OCI-LY7 (cell line): ENCODE data around the gene NCOA5. TPM values are rescaled to one million over a fixed set of nuclear protein-coding genes. Genes with fewer than 3 reads are reported as not detected.

Experiments
- BruUV-seq: library from RNA; stranded (reverse); fragments of 400-500 nt; replicated peaks from 2 replicates; lab custom pipeline; 2021; lab: Mats Ljungman, UMichigan
- CTCF ChIA-PET: fragments of 300-600 bp; sonication (Branson Sonifier 250); formaldehyde crosslinking; loops from one replicate; lab custom pipeline; 2022; ENCODE audit warnings: antibody characterized with exemption; ENCODE audit not compliant: unreplicated experiment; lab: Charles Lee
- POLR2A ChIA-PET: fragments of 300-600 bp; sonication (Branson Sonifier 250); formaldehyde crosslinking; loops from one replicate; lab custom pipeline; 2022; ENCODE audit warnings: antibody characterized with exemption; lab: Charles Lee
- DNase-seq: peaks from one replicate; pipeline ENCODE4 v3.0.0-alpha.2; 2015; ENCODE audit warnings: low spot score
- H2AFZ ChIP-seq: fragments of 200-600 bp; sonication (generic), shearing (Covaris generic); 2 replicates; pipeline ENCODE4 v1.6.1; 2014; ENCODE audit warnings: mild to moderate bottlenecking, antibody characterized with exemption, low read length, moderate library complexity
- H3K27ac ChIP-seq: fragments of 200-600 bp; sonication (generic); 2 replicates; pipeline ENCODE4 v1.5.1; 2014; ENCODE audit warnings: mixed run types, low read depth, mild to moderate bottlenecking, moderate library complexity, low read length, inconsistent platforms; ENCODE audit not compliant: poor library complexity, severe bottlenecking
- H3K36me3 ChIP-seq: fragments of 200-600 bp; sonication (generic); 2 replicates; pipeline ENCODE4 v1.6.1; 2014; ENCODE audit warnings: mild to moderate bottlenecking, antibody characterized with exemption, low read length, moderate library complexity, mixed read lengths; ENCODE audit not compliant: insufficient read depth
- H3K4me1 ChIP-seq: fragments of 200-600 bp; sonication (generic); 2 replicates; pipeline ENCODE4 v1.5.1; 2014; ENCODE audit warnings: mild to moderate bottlenecking, low read length; ENCODE audit not compliant: insufficient read depth, poor library complexity, severe bottlenecking
- H3K4me2 ChIP-seq: fragments of 200-600 bp; sonication (generic); 2 replicates; pipeline ENCODE4 v1.6.1; 2014; ENCODE audit warnings: mild to moderate bottlenecking, low read length
- H3K4me3 ChIP-seq: fragments of 200-600 bp; sonication (generic); 2 replicates; pipeline ENCODE4 v1.5.1; 2014; ENCODE audit warnings: mild to moderate bottlenecking, low read depth, low read length; ENCODE audit not compliant: poor library complexity, severe bottlenecking
- H3K79me2 ChIP-seq: fragments of 200-600 bp; sonication (generic); 2 replicates; pipeline ENCODE4 v1.6.1; 2016; ENCODE audit warnings: low read depth, mild to moderate bottlenecking, low read length, moderate library complexity, mixed read lengths; ENCODE audit not compliant: insufficient read depth
- H3K9me2 ChIP-seq: fragments of 200-600 bp; sonication (generic); 2 replicates; pipeline ENCODE4 v1.6.1; 2016; ENCODE audit warnings: mild to moderate bottlenecking, low read length, mixed read lengths; ENCODE audit not compliant: insufficient read depth
- H3K9me3 ChIP-seq: fragments of 200-600 bp; sonication (generic); 2 replicates; pipeline ENCODE4 v1.6.1; 2014; ENCODE audit warnings: mild to moderate bottlenecking, mixed run types, low read length, mixed read lengths
- H4K20me1 ChIP-seq: fragments of 200-600 bp; sonication (generic); 2 replicates; pipeline ENCODE4 v1.6.1; 2014; ENCODE audit warnings: mild to moderate bottlenecking, antibody characterized with exemption, low read length, moderate library complexity, mixed read lengths; ENCODE audit not compliant: insufficient read depth
- EZH2phosphoT487 ChIP-seq: fragments of 200-600 bp; sonication (generic); IDR thresholded peaks from 2 replicates; pipeline ENCODE4 v1.6.1; 2018; ENCODE audit warnings: low read depth, borderline replicate concordance, mild to moderate bottlenecking, mixed run types, antibody characterized with exemption, low read length, moderate library complexity, mixed read lengths
- intact Hi-C: fragments of 100-400 bp; cut with micrococcal nuclease; formaldehyde crosslinking; loops from one replicate; pipeline ENCODE4 v1.10.0; 2022; ENCODE audit not compliant: unreplicated experiment
- total RNA-seq, 2 experiments: library from RNA; depleted of rRNA in 1 of 2; stranded (reverse); fragments of >200 nt in 1 of 2; shearing (Covaris generic) in 1 of 2; gene quantifications; 2 replicates each; pipeline ENCODE4 v1.2.3, GENCODE V29; 2014 to 2022
- TF ChIP-seq, protein P1 (sequence below): fragments of 200-600 bp; sonication (generic); conservative IDR thresholded peaks from 2 replicates; pipeline ENCODE4 v1.5.1; 2014; ENCODE audit warnings: mild to moderate bottlenecking, antibody characterized with exemption, low read length, moderate library complexity, mixed read lengths

NCOA5 gene
- total RNA-seq, 2 experiments from 2014 or later = 23.4 to 33.7 TPM

DNA sequence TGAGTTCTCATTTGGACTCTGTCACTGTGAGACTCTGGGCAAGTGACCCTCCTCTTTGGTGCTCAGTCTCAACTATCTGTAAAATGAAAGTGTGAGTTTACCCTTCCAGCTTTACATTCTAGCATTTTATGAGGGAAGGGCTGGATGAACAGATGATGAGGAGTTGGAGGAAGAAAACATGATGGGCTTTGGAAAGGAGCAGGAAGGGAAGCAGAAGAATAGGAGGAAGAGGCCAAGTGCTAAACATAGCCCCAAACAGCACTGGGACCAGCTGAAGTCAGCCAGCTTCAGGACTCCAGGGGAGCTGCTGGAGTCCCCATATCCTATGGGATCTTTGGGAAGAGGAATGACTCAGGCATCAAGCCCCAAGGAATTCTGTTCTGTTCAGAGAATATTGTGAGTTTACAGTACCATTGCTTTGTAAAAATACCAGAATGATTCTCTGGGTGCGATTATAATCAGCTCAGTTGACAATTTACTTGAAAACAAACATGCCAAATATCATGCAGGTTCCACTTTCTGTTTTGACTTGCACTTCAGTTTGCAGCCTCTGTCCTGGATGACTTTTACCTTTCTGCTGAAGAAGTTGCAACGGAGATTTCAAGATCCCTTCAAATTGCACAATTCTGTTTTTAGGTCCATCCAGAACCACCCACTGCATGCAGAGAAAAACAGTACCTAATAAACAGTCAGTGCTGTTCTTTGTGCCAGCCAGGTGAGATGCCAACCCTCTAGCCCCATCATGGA, 31.6 kb upstream of the NCOA5 start:
- ChIA-PET POLR2A (interaction anchor here (1.1 kb wide), 1 partner anchor 151 kb away, joined by 3 read pairs; no protein-coding TSS in a partner anchor), CTCF (no interaction called here)
- TF ChIP-seq, protein P1, sequence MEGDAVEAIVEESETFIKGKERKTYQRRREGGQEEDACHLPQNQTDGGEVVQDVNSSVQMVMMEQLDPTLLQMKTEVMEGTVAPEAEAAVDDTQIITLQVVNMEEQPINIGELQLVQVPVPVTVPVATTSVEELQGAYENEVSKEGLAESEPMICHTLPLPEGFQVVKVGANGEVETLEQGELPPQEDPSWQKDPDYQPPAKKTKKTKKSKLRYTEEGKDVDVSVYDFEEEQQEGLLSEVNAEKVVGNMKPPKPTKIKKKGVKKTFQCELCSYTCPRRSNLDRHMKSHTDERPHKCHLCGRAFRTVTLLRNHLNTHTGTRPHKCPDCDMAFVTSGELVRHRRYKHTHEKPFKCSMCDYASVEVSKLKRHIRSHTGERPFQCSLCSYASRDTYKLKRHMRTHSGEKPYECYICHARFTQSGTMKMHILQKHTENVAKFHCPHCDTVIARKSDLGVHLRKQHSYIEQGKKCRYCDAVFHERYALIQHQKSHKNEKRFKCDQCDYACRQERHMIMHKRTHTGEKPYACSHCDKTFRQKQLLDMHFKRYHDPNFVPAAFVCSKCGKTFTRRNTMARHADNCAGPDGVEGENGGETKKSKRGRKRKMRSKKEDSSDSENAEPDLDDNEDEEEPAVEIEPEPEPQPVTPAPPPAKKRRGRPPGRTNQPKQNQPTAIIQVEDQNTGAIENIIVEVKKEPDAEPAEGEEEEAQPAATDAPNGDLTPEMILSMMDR = no peak
- no peak for TF ChIP-seq EZH2phosphoT487
- Histone ChIP-seq H3K36me3 (peaks cover 53% of the 10 kb centered on the region), H3K4me3 (peak overlapping the region; percentile 81), H3K27ac (peak overlapping the region; percentile 90), H3K4me2 (peak overlapping the region; percentile 91), H2AFZ (no peak overlapping the region), H3K9me3 (no peaks in the 10 kb centered on the region), H4K20me1 (peaks cover 12% of the 10 kb centered on the region; the same call in 1 of the 2 replicates), H3K4me1 (peaks cover 29% of the 10 kb centered on the region), H3K79me2 (peaks cover 33% of the 10 kb centered on the region), H3K9me2 (no peaks in the 10 kb centered on the region)
- intact Hi-C loops = no loop called here
- no TSS peak for BruUV-seq
- DNase-seq = no peak

DNA sequence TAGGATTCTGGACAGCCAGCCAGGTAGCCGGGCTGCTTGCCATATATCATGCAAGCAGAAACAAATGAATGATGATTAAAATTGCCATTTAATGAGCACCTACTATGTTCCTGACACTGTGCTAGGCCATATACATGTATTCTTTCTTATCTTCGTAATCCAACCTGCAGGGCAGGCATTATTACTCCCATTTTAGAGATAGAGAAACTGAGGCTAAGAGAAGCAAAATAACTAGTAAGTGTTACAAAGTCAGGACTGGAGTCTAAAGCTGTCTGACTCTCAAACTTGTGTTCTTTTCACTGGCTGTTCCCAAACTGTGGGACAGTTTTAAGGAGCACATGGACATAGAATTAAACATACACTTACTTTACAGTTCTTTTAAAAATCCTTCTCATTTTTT, 30.4 kb upstream of the NCOA5 start:
- Histone ChIP-seq H3K36me3 (peaks cover 42% of the 10 kb centered on the region), H4K20me1 (peaks cover 12% of the 10 kb centered on the region; the same call in 1 of the 2 replicates), H3K4me3 (peak overlapping the region; percentile 81), H2AFZ (no peak overlapping the region), H3K4me2 (peak overlapping the region; percentile 91), H3K27ac (peak overlapping the region; percentile 90), H3K79me2 (peaks cover 33% of the 10 kb centered on the region), H3K9me2 (no peaks in the 10 kb centered on the region), H3K4me1 (peaks cover 29% of the 10 kb centered on the region), H3K9me3 (no peaks in the 10 kb centered on the region)
- ChIA-PET CTCF (interaction anchor here (0.8 kb wide), 1 partner anchor 243 kb away, joined by 3 read pairs; no protein-coding TSS in a partner anchor), POLR2A (interaction anchor here (0.5 to 1.5 kb wide), 4 partner anchors 18 to 150 kb away, joined by 3 read pairs; no protein-coding TSS in a partner anchor)
- intact Hi-C loops = no loop called here
- no peak for DNase-seq
- no TSS peak for BruUV-seq
- no peak for TF ChIP-seq EZH2phosphoT487
- TF ChIP-seq, protein P1 = no peak
